GM13977 (cell line): Measurements from ENCODE around the gene WNK2.

Experiments used
- DNase-seq: peaks from one replicate; pipeline ENCODE4 v3.0.0; 2012; ENCODE audit warnings: low spot score
- in situ Hi-C: fragments of 300-500 bp; cut with MboI; formaldehyde crosslinking; loops from one replicate; pipeline ENCODE4 v1.12.0; 2022; ENCODE audit warnings: low sequenced_read_pairs, low pct_unique_long_range_greater_than_20kb, mixed read lengths, inconsistent platforms; ENCODE audit not compliant: unreplicated experiment
- TF ChIP-seq, protein P1 (sequence below): IDR thresholded peaks from 2 replicates; pipeline ENCODE4 v1.5.1; 2012; ENCODE audit warnings: mild to moderate bottlenecking, control low read depth; ENCODE audit not compliant: insufficient read depth; ENCODE audit errors: extremely low read depth, missing control alignments

WNK2 gene

DNA sequence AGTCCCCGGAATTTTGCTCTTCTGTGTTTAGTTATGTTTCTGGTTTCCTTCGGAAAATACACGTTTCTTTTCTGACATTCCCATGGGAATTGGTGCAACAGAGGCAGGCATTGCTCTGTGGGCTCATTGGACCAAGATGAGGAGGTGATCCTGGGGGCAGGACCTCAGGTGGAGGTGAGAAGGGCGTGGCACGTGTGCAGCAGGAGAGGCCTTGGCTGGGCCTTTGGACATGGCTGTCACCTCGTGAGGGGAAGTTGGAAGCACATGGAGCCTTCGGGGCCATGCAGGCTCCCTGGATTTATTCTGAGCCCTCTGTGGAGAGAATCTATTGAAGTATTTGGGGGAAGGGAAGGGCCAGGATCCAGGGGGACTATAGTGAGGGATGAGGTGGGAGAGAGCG lies 44.5 kb downstream of the WNK2 start:
- in situ Hi-C loops: no loop called here
- no peak for DNase-seq
- TF ChIP-seq, protein P1, sequence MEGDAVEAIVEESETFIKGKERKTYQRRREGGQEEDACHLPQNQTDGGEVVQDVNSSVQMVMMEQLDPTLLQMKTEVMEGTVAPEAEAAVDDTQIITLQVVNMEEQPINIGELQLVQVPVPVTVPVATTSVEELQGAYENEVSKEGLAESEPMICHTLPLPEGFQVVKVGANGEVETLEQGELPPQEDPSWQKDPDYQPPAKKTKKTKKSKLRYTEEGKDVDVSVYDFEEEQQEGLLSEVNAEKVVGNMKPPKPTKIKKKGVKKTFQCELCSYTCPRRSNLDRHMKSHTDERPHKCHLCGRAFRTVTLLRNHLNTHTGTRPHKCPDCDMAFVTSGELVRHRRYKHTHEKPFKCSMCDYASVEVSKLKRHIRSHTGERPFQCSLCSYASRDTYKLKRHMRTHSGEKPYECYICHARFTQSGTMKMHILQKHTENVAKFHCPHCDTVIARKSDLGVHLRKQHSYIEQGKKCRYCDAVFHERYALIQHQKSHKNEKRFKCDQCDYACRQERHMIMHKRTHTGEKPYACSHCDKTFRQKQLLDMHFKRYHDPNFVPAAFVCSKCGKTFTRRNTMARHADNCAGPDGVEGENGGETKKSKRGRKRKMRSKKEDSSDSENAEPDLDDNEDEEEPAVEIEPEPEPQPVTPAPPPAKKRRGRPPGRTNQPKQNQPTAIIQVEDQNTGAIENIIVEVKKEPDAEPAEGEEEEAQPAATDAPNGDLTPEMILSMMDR: no peak

DNA sequence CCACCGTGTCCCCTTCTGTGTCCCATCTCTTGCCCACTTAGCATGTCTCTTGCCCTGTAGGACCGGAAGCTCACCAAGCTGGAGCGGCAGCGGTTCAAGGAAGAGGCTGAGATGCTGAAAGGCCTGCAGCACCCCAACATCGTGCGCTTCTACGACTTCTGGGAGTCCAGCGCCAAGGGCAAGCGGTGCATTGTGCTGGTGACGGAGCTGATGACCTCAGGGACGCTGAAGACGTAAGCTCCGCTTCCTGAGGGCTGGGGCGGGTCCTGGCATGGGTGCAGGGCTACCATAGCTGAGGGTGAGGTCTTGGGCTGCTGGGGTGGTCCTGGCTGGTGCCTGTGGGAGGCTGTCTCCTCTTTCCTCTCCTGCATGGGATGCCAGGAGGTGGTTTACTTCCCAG lies 45.7 kb downstream of the WNK2 start:
- in situ Hi-C loops: no loop called here

DNA sequence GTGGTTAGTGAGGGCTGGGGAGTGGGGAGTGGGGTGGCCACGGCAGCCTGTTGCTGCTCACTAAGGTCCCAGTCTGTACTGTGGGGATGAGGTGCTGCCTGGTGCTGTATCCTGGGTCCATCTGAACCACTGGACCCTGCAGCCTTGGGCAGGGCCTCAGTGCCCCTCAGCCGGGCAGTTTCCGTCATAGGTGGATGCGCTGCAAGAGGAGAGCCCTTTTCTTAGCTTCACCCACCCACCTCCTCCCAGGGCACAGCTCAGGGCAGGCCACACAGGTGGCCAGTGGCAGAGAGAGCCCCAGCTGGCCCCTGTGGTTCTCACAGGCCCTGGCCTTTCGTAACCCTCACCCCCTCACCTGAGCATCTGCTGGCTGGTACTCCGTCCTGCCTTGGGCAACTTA lies 46.2 kb downstream of the WNK2 start:
- no peak for DNase-seq
- in situ Hi-C loops: no loop called here
- TF ChIP-seq, protein P1: no peak

More for the DNA sequence above, 45.7 kb downstream of the WNK2 start:
- no peak for DNase-seq
- TF ChIP-seq, protein P1: no peak

DNA sequence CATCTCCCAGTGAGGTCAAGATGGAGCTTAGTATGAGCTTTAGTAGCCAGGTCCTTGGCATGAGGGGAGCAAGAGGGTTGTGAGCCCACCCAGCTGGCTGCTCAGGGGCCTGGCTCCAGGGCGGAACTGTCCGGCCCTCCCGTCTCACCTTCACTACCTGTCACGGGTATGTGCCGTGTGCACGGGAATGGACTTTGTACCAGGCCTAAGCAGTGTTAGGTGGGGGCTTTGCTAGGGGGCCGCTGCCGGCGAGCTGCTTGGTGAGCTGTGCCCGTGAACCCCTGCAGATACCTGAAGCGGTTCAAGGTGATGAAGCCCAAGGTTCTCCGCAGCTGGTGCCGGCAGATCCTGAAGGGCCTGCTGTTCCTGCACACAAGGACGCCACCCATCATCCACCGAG lies 46.7 kb downstream of the WNK2 start:
- TF ChIP-seq, protein P1: no peak
- in situ Hi-C loops: no loop called here
- DNase-seq: no peak

- in situ Hi-C loops: no loop called here
- TF ChIP-seq, protein P1: no peak
- DNase-seq: no peak
Measured at GRCh38 chr9:93231121-93231694, 47.3 kb downstream of the WNK2 start.

- in situ Hi-C loops: no loop called here
Measured at GRCh38 chr9:93231716-93232115, 47.8 kb downstream of the WNK2 start.

More at GRCh38 chr9:93231716-93232115, 47.8 kb downstream of the WNK2 start:
- DNase-seq: no peak
- TF ChIP-seq, protein P1: no peak
